HUES64 (cell line): Measurements from ENCODE around the gene TMEM229B.

Source experiments
- H3K27ac ChIP-seq: 2 replicates; pipeline ENCODE4 v1.7.0; 2013; ENCODE audit warnings: low read depth, low read length, inconsistent platforms
- H3K27me3 ChIP-seq: 2 replicates; pipeline ENCODE4 v1.6.1; 2013; ENCODE audit warnings: mild to moderate bottlenecking, low read length; ENCODE audit not compliant: insufficient read depth
- H3K36me3 ChIP-seq: 2 replicates; pipeline ENCODE4 v1.6.1; 2013; ENCODE audit warnings: mild to moderate bottlenecking, low read length; ENCODE audit not compliant: insufficient read depth
- H3K4me1 ChIP-seq: 2 replicates; pipeline ENCODE4 v1.6.1; 2013; ENCODE audit warnings: mild to moderate bottlenecking, low read length, moderate library complexity; ENCODE audit not compliant: insufficient read depth
- H3K4me3 ChIP-seq: 2 replicates; pipeline ENCODE4 v1.5.1; 2013; ENCODE audit warnings: mild to moderate bottlenecking, low read length, moderate library complexity
- H3K9ac ChIP-seq: 2 replicates; pipeline ENCODE4 v1.6.1; 2013; ENCODE audit warnings: mild to moderate bottlenecking, low read depth, low read length
- H3K9me3 ChIP-seq: 2 replicates; pipeline ENCODE4 v1.6.1; 2013; ENCODE audit warnings: low read depth, low read length; ENCODE audit not compliant: insufficient read depth
- WGBS: fragments of 150-250, 120-280 bp; methylation state at CpG from one replicate; pipeline ENCODE4 v1.1.7; 2013; ENCODE audit warnings: missing lambda C conversion rate; 5-methylcytosine and 5-hydroxymethylcytosine counted together

TMEM229B gene

DNA sequence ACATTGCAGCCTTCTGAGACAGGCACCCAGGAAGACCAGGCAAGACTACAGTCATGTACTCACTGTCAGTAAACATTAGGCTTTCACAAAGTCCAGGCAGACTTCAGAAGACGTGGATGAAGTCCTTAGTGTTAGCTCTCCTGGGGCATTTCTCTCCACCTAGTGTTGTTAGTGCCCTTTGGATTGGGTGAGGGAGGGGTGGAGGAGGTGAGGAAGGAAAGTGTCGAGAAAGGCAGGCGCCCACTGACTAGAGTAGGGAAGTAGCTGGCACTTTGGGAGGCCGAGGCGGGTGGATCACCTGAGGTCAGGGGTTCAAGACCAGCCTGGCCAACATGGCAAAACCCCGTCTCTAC lies 20.2 kb downstream of the TMEM229B start:
- H3K9ac ChIP-seq, result no peak overlapping the region
- WGBS, result 87% methylated on average over 6 of the region's 6 CpGs
- H3K4me3 ChIP-seq, result no peak overlapping the region
- no peaks in the 10 kb centered on the region for H3K4me1 ChIP-seq
- H3K36me3 ChIP-seq, result no peaks in the 10 kb centered on the region
- H3K27ac ChIP-seq, result no peak overlapping the region
- H3K9me3 ChIP-seq, result no peaks in the 10 kb centered on the region
- H3K27me3 ChIP-seq, result no peaks in the 10 kb centered on the region

DNA sequence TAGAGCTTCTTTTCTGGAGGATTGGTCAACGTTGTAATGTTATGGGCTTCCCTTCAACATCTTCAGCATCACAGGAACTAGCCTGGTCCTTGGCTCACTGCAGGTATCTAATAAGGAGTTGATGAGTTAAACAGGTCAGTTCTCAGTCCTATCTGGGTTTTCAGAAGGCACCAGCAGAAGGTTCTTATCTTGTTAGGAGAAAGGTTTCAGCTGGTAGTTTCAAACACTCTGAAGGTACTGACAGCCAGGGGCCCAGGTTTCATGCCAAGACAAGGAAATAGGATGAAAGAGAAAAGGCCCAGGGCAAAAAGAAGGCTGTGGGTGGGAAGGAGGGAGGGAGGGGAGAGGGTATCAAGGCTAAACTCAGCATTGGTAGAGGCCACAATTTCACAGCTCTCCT lies 21.4 kb downstream of the TMEM229B start:
- WGBS, result no CpG with 5 or more reads among the region's 1 CpG
- Histone ChIP-seq H3K4me3 (no peak overlapping the region), H3K27me3 (no peaks in the 10 kb centered on the region), H3K4me1 (no peaks in the 10 kb centered on the region), H3K9me3 (no peaks in the 10 kb centered on the region), H3K27ac (no peak overlapping the region), H3K9ac (no peak overlapping the region), H3K36me3 (no peaks in the 10 kb centered on the region)

DNA sequence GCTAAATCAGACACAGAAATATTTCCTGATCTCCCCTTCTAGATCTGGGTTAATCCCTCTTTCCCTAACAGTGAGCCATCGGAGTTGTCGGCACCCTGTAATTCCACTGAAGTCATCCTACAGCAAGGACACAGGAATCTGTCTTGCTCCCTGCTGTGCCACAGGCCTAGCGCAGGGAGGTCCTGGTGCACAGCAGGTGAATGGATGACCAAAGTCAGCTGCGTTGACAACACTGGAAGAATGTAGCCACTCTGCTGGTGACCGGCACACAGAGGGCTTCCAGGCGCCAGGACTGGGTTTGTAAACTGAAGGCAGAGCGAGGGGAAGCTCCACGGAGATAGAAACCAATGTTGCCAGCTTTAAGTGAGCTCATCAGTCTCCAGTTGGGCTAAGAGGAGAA lies 23.6 kb downstream of the TMEM229B start:
- no peaks in the 10 kb centered on the region for H3K9me3 ChIP-seq
- H3K27ac ChIP-seq, result no peak overlapping the region
- no peaks in the 10 kb centered on the region for H3K27me3 ChIP-seq
- peaks cover 7% of the 10 kb centered on the region; the same call in 1 of the 2 replicates for H3K4me1 ChIP-seq
- no peaks in the 10 kb centered on the region for H3K36me3 ChIP-seq
- WGBS, result 74% methylated on average over 8 of the region's 8 CpGs
- H3K9ac ChIP-seq, result 0 out of 2 replicates have a peak overlapping the region, but pooled peaks have one; percentile 10
- no peak overlapping the region for H3K4me3 ChIP-seq

DNA sequence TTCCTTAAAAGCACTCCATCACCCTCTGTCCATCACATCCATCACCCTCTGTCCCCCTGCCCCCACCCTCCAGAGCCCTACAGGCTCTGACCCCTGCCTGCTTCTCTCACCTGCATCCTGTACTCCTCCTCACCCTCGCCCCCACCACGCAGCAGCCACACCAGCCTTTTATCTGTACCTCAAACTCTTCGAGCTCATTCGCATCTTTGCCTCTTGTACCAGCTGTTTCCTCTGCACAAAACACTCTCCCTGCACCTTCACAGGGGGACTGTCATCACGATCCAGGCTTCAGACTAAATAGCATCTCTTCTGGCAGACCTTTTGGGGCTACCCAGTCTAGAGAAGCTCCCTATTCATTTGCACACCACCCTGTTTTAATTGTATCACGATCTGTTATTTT lies 24.1 kb downstream of the TMEM229B start:
- Histone ChIP-seq H3K27me3 (no peaks in the 10 kb centered on the region), H3K4me1 (peaks cover 7% of the 10 kb centered on the region; the same call in 1 of the 2 replicates), H3K36me3 (no peaks in the 10 kb centered on the region), H3K27ac (no peak overlapping the region), H3K4me3 (no peak overlapping the region), H3K9ac (no peak overlapping the region), H3K9me3 (no peaks in the 10 kb centered on the region)
- WGBS, result 83% methylated on average over 6 of the region's 6 CpGs

DNA sequence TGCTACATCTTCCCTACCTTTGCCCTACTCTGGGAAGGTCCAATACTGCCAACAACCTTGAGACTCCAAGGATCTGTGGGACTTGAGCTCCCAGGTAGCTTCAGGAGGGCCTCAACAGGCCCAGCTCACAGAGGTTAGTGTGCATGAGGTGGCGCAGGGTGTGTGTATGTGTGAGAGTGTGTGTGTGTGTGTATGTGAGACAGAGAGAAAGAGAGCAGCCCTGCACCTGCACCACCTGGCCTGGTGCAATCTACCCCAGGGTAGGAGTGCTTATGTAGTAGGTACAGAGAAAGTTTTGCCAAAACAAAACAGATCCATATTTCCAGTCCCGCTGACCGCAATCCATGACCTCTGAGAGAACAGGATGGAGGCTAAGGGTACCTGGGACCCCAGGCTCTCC lies 24.6 kb downstream of the TMEM229B start:
- Histone ChIP-seq H3K4me3 (no peak overlapping the region), H3K36me3 (no peaks in the 10 kb centered on the region), H3K9ac (no peak overlapping the region), H3K27me3 (no peaks in the 10 kb centered on the region), H3K27ac (no peak overlapping the region), H3K9me3 (no peaks in the 10 kb centered on the region), H3K4me1 (peaks cover 7% of the 10 kb centered on the region; the same call in 1 of the 2 replicates)
- 95% methylated on average over 3 of the region's 3 CpGs for WGBS

DNA sequence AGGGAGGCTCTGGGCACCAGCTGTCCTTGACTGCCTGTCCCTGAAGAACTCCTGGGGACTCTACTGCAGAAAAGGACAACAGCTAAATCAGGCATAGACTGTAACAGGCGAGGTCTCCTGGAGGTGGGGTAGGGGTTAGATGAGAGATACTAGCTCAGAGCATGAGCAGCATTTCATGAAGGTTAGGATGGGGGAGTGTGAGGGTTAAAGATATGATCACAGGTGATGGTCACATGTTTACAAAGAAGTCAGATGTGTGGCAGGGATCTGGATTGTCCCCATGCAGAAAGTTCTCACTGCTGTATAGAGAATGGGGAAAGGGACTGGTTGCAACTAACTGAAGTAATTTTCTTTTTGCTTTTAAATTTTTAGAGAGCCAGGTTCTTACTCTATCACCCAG lies 26.5 kb downstream of the TMEM229B start:
- Histone ChIP-seq H3K27me3 (no peaks in the 10 kb centered on the region), H3K9ac (no peak overlapping the region), H3K4me1 (peaks cover 7% of the 10 kb centered on the region; the same call in 1 of the 2 replicates), H3K9me3 (no peaks in the 10 kb centered on the region), H3K27ac (no peak overlapping the region), H3K4me3 (no peak overlapping the region), H3K36me3 (no peaks in the 10 kb centered on the region)
- 94% methylated on average over 1 of the region's 1 CpG for WGBS

DNA sequence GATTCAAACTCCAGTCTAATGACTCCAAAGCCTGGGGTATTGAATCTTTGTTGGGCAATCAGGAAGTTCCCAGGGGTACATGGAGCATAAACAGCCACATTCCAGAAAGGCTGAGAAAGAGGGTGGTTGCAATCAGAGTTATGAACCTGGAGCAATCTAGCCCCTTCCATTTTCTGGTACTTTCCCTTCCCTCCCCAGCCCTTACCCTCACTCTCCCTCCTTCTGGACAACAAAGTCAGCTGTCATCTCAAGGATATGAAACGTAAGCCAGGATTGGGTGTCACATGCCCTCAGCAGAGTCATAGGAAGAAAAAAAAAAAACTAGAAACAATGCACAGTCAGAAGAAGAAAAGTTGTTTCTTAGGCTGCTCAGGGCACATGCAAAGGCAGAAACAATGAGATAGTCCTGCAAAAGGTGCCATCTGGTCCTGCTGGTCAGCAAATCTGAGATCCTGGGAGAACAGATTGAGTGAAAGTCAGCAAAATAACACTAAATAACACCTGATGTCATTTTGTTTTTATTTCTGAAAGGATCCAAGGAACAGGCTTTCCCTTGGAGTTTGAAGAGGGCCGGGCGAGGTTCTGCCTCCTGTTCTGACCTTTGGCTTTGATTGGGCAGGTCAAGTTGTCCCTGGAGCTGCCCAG lies 27.1 kb downstream of the TMEM229B start:
- peaks cover 7% of the 10 kb centered on the region; the same call in 1 of the 2 replicates for H3K4me1 ChIP-seq
- no peaks in the 10 kb centered on the region for H3K27me3 ChIP-seq
- no peak overlapping the region for H3K27ac ChIP-seq
- 92% methylated on average over 3 of the region's 3 CpGs for WGBS
- H3K36me3 ChIP-seq, result no peaks in the 10 kb centered on the region
- no peak overlapping the region for H3K9ac ChIP-seq
- no peaks in the 10 kb centered on the region for H3K9me3 ChIP-seq
- H3K4me3 ChIP-seq, result no peak overlapping the region

DNA sequence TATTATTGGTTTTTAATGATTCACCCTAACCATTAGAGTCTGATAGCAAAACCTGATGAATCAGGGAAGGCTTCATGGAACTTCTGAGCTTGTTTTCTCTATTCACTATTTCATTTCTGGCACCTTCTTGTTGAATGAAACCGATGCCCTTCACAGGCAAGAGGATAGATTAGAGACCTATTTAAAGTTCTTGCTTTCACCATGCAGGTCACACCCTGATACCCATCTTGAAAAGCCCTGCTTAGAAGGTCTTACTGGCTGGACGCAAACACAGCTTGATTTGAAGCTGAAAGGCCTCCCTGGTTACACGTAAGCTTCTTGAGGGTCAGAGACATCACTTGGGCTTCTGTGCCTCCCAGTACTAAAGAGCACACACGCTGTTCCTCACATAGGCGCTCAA lies 29.2 kb downstream of the TMEM229B start:
- Histone ChIP-seq H3K9me3 (no peaks in the 10 kb centered on the region), H3K4me3 (no peak overlapping the region), H3K27ac (no peak overlapping the region), H3K4me1 (peaks cover 7% of the 10 kb centered on the region; the same call in 1 of the 2 replicates), H3K9ac (no peak overlapping the region), H3K27me3 (no peaks in the 10 kb centered on the region), H3K36me3 (no peaks in the 10 kb centered on the region)
- WGBS, result 89% methylated on average over 5 of the region's 5 CpGs

DNA sequence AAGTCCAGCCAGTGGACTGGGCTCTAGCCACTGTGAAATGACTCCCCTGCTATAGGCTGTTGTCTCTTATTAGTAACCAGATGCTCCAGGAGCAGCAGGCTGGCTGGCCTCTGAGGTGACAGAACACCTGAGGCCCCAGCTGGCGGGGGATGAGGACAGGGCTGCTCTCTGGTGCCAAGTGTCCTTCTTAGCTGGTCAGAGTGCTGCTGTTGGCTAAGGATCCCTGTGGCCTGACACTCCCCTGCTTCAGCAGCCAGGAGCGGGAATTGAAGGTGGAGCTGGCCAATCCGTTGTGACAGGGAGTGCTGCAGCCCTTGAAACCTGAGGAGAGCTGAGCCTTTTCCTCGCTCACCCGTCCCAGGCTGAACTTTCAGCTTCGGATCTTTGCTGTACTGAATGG lies 30.7 kb downstream of the TMEM229B start:
- Histone ChIP-seq H3K27ac (no peak overlapping the region), H3K4me3 (no peak overlapping the region), H3K27me3 (no peaks in the 10 kb centered on the region), H3K9ac (no peak overlapping the region), H3K9me3 (no peaks in the 10 kb centered on the region), H3K4me1 (peaks cover 7% of the 10 kb centered on the region; the same call in 1 of the 2 replicates), H3K36me3 (no peaks in the 10 kb centered on the region)
- WGBS, result 30% methylated on average over 6 of the region's 6 CpGs

DNA sequence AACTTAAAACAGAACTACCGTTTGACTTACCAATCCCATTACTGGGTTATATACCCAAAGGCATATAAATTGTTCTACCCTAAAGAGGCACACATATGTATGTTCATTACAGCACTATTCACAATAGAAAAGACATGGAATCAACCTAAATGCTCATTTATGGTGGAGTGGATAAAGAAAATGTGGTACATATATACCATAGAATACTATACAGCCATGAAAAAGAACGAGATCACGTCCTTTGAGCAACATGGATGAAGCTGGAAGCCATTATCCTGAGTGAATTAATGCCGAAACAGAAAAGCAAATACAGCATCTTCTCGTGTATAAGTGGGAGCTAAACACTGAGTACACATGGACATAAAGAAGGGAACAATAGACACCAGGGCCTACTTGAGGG lies 31.8 kb downstream of the TMEM229B start:
- no peaks in the 10 kb centered on the region for H3K9me3 ChIP-seq
- no peak overlapping the region for H3K4me3 ChIP-seq
- no peak overlapping the region for H3K27ac ChIP-seq
- no peaks in the 10 kb centered on the region for H3K27me3 ChIP-seq
- H3K4me1 ChIP-seq, result peaks cover 7% of the 10 kb centered on the region; the same call in 1 of the 2 replicates
- 97% methylated on average over 5 of the region's 5 CpGs for WGBS
- H3K9ac ChIP-seq, result no peak overlapping the region
- H3K36me3 ChIP-seq, result no peaks in the 10 kb centered on the region

DNA sequence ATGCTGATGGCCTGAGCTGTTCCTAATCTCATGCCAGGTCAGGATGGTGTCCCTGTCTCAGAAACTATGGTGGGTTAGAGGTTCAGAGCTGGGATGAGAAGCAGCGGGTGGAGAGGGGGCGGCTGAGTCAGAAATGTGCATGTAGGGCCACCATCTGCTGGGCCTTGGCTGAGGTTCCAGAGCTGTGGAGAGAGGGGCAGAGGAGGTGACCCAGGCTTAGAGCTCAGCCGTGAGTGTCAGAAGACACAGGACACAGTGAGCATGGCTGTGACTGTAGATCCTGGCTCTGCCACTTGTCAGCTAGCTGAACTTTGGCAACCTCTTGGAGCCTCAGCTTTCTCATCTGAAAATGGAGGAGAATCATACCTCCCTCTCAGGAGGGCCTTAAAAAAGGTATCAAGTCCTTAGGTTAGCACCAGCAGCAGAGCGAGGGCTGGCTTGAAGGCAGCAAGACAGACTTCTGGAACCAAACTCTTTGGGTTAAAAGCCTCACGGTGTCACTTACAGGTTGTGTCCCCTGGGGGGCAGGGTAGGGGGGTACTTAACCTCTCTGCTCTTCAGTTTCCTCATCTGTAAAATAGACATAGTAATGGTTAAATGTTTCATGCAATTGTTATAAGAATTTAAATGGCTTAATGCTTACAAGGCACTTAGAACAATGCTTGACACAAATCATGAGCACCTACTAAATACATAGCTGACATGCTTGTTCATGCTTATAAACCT lies 34.8 kb downstream of the TMEM229B start:
- Histone ChIP-seq H3K9me3 (0 out of 2 replicates have a peak, but pooled peaks cover 7% of the 10 kb centered on the region), H3K27me3 (no peaks in the 10 kb centered on the region), H3K27ac (no peak overlapping the region), H3K9ac (no peak overlapping the region), H3K4me3 (no peak overlapping the region), H3K36me3 (no peaks in the 10 kb centered on the region), H3K4me1 (no peaks in the 10 kb centered on the region)
- WGBS, result 88% methylated on average over 5 of the region's 5 CpGs
